HAP-1 (cell line): ENCODE measurements around the gene ASPSCR1.

Experiments
- DNase-seq, 2 experiments: peaks; one replicate each; pipeline ENCODE4 v3.0.0-alpha.2; 2016 to 2020; ENCODE audit warnings: low spot score in 2 of 2
- H3K27me3 ChIP-seq: fragments of 250-450 bp; sonication (Bioruptor Pico); 2 replicates; pipeline ENCODE4 v1.5.1; 2020; ENCODE audit warnings: low read depth, mild to moderate bottlenecking, moderate library complexity
- H3K36me3 ChIP-seq: fragments of 250-450 bp; sonication (Bioruptor Pico); replicated peaks from 2 replicates; pipeline ENCODE4 v1.5.1; 2020; ENCODE audit warnings: mild to moderate bottlenecking
- H3K4me1 ChIP-seq: fragments of 250-450 bp; sonication (Bioruptor Pico); 2 replicates; pipeline ENCODE4 v1.5.1; 2020; ENCODE audit warnings: mild to moderate bottlenecking
- H3K4me3 ChIP-seq: fragments of 250-450 bp; sonication (Bioruptor Pico); 2 replicates; pipeline ENCODE4 v1.5.1; 2020; ENCODE audit warnings: mild to moderate bottlenecking, moderate library complexity
- H3K9me3 ChIP-seq: fragments of 250-450 bp; sonication (Bioruptor Pico); 2 replicates; pipeline ENCODE4 v1.5.1; 2020; ENCODE audit warnings: mild to moderate bottlenecking, moderate library complexity
- in situ Hi-C: fragments of 300-500 bp; cut with MboI; formaldehyde crosslinking; loops from 3 replicates; pipeline ENCODE4 v1.14.3; 2020; ENCODE audit warnings: low sequenced_read_pairs, inconsistent platforms, mixed read lengths

Gene ASPSCR1

DNA sequence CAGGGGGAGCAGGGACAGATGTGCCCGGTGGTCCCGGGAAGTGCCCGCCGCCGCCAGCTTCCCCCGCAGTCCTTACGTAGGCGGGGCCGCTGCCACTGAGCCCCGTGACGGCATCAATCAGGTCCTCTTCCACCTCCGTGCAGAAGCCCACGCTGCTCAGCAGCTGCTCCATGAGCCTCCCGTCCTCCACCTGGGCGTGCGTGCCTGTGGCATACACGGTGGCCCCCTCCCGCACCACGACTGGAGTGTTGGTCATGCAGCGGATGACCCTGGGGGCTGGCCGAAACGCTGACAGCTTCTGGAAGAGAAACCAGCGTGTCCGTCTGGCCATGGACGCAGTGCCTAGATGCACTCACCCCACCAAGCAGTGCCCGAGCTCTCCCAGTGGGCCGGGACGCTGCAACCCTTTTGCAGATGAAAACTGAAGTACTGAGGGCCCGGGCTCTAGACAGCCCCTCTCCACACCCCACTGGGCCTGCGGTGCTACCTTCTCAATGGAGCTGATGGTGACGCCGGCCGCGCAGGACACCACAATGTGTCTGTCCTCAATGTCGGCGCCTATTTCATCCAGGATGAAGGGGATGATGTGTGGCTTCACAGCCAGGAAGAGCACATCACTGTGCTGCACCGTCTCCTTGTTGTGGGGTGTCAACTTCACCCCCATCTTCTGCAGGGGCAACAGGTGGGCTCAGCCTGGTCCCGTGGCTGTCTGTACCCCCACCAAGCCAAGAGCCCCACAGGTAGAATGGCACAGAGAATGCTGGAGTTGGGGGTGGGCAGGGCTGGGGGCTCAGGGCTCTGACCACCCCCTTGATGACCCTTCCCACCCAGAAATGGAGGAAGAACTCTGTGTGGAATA is 42.4 kb upstream of the ASPSCR1 start:
- Histone ChIP-seq H3K4me3 (no peak overlapping the region), H3K36me3 (peaks cover 36% of the 10 kb centered on the region), H3K9me3 (no peaks in the 10 kb centered on the region), H3K27me3 (no peaks in the 10 kb centered on the region), H3K4me1 (peaks cover 9% of the 10 kb centered on the region)
- in situ Hi-C loops = no loop called here
- DNase-seq = no peak

DNA sequence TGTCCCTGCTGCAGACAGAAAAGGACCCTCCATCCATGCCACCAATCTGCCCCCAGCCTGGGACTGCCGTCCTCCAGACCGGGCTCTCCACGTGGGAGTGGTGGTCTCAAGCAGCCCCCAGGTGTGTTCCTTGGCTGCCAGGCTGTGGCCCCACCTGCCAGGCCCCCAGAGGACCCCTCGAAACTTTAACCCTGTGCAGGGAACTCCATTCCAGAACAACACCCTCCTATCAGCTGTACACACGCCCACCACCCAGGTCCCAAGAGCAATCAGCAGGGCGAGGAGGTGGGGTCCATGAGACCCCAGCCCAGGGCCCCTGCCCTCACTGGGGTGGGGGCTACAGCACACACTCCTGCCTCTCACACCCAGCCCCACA is 41.7 kb upstream of the ASPSCR1 start:
- peak overlapping the region; percentile 70 for H3K4me3 ChIP-seq
- H3K36me3 ChIP-seq = peaks cover 36% of the 10 kb centered on the region
- no peak for DNase-seq
- peaks cover 9% of the 10 kb centered on the region for H3K4me1 ChIP-seq
- in situ Hi-C loops = no loop called here
- no peaks in the 10 kb centered on the region for H3K9me3 ChIP-seq
- no peaks in the 10 kb centered on the region for H3K27me3 ChIP-seq

- peaks cover 18% of the 10 kb centered on the region for H3K36me3 ChIP-seq
These were observed 38.2 kb upstream of the ASPSCR1 start for GRCh38 chr17:81939218-81939617.

GRCh38 chr17:81939881-81940385 is 37.5 kb upstream of the ASPSCR1 start:
- DNase-seq = no peak
- Histone ChIP-seq H3K9me3 (no peaks in the 10 kb centered on the region), H3K36me3 (peaks cover 11% of the 10 kb centered on the region), H3K27me3 (no peaks in the 10 kb centered on the region), H3K4me1 (peaks cover 9% of the 10 kb centered on the region), H3K4me3 (no peak overlapping the region)
- in situ Hi-C loops = no loop called here

More at GRCh38 chr17:81939218-81939617, 38.2 kb upstream of the ASPSCR1 start:
- DNase-seq = no peak
- Histone ChIP-seq H3K4me3 (no peak overlapping the region), H3K27me3 (no peaks in the 10 kb centered on the region), H3K4me1 (peaks cover 9% of the 10 kb centered on the region), H3K9me3 (no peaks in the 10 kb centered on the region)
- in situ Hi-C loops = no loop called here

GRCh38 chr17:81940538-81941483 is 36.6 kb upstream of the ASPSCR1 start:
- Histone ChIP-seq H3K4me3 (no peak overlapping the region), H3K9me3 (no peaks in the 10 kb centered on the region), H3K27me3 (no peaks in the 10 kb centered on the region), H3K36me3 (peaks cover 2% of the 10 kb centered on the region), H3K4me1 (peaks cover 6% of the 10 kb centered on the region)
- DNase-seq = no peak
- in situ Hi-C loops = no loop called here

GRCh38 chr17:81941484-81942166 is 35.8 kb upstream of the ASPSCR1 start:
- in situ Hi-C loops = no loop called here
- Histone ChIP-seq H3K4me1 (peaks cover 5% of the 10 kb centered on the region; the same call in 1 of the 2 replicates), H3K4me3 (no peak overlapping the region), H3K9me3 (no peaks in the 10 kb centered on the region), H3K36me3 (no peaks in the 10 kb centered on the region), H3K27me3 (no peaks in the 10 kb centered on the region)
- no peak for DNase-seq

DNA sequence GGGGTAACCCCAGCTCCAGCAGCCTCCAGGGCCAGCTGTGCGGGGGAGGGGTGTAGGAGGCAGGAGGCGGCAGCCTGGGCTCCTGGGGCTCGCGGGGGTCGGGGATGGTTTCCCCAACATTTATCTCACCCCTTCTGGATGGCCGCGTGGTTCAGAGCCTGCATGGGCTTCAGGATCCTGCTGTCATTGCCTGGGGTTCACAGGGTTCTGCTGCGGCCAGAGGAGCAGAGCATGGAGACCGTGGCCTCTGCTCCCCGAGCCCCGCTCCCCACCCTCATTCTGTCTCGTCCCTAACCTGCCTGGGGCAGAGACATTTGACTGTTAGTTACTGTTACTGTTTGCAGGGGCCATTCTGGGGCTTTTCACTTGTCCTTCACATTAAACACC is 35.3 kb upstream of the ASPSCR1 start:
- H3K36me3 ChIP-seq = no peaks in the 10 kb centered on the region
- H3K9me3 ChIP-seq = no peaks in the 10 kb centered on the region
- in situ Hi-C loops = no loop called here
- DNase-seq = no peak
- H3K27me3 ChIP-seq = no peaks in the 10 kb centered on the region
- no peak overlapping the region for H3K4me3 ChIP-seq
- peaks cover 5% of the 10 kb centered on the region; the same call in 1 of the 2 replicates for H3K4me1 ChIP-seq

DNA sequence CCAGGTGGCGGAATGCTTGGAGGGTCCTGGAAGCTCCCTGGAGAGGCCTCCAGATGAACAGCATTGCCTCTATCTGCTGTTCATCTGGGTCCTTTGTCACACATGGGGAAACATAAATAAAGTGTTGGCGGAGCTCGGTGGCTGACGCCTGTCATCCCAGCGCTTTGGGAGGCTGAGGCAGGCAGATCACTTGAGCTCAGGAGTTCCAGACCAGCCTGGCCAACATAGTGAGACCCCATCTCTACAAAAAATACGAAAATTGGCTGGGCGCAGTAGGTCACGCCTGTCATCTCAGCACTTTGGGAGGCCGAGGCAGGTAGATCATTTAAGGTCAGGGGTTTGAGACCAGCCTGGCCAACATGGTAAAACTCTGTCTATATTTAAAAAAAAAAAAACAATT is 32.6 kb upstream of the ASPSCR1 start:
- DNase-seq = no peak
- Histone ChIP-seq H3K4me1 (no peaks in the 10 kb centered on the region), H3K36me3 (no peaks in the 10 kb centered on the region), H3K9me3 (no peaks in the 10 kb centered on the region), H3K4me3 (no peak overlapping the region), H3K27me3 (no peaks in the 10 kb centered on the region)
- in situ Hi-C loops = no loop called here

- Histone ChIP-seq H3K27me3 (no peaks in the 10 kb centered on the region), H3K9me3 (no peaks in the 10 kb centered on the region), H3K4me3 (no peak within 1 kb of the TSS), H3K36me3 (no peaks in the 10 kb centered on the region), H3K4me1 (no peaks in the 10 kb centered on the region)
- DNase-seq = no peak
- in situ Hi-C loops = no loop called here
These were observed 30.2 kb upstream of the ASPSCR1 start, which contains the start of gene MYADML2 for GRCh38 chr17:81947189-81947588. Gene MYADML2, minus strand, starts transcription at chr17:81947233. Its CDS starts 5,492 bp downstream, at chr17:81941741.

DNA sequence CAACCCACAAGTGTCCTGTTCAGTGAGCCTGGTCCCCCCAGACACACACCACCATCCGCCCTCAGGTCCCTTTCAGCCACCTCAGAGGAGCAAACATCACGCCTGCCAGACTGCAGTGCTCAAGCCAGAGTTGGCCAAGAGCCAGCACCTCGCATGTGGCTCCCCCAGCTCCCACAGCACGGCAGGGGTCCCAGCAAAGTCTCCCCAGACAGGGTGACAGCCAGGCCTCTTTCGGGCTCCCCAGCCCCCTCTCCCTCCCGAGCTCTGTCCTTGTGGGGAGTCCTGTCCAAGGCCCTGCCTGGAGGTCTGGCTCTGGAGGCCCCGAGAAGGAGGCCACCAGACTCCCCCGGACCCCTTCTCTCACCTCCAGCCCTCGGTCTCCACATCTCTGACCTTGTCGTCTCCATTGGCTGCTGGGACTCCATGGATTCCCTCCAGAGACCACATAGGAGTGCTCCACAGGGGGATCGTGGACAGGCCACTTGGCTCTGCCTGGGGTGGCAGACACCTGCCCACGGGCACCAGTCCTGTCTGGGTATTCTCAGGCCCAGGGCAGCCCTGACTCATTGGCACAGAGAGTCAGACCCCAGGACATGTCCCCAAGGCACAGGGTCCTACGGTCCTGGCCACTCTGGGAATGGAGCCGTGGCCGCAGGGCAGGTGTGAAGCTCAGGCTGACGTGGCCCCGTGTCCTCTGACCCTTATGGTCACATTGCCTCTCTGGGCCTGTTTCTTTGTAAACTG is 28.6 kb upstream of the ASPSCR1 start:
- H3K9me3 ChIP-seq = no peaks in the 10 kb centered on the region
- H3K4me1 ChIP-seq = no peaks in the 10 kb centered on the region
- no peaks in the 10 kb centered on the region for H3K36me3 ChIP-seq
- in situ Hi-C loops = no loop called here
- no peak overlapping the region for H3K4me3 ChIP-seq
- H3K27me3 ChIP-seq = no peaks in the 10 kb centered on the region
- no peak for DNase-seq

- H3K36me3 ChIP-seq = no peaks in the 10 kb centered on the region
- no peak for DNase-seq
- H3K4me3 ChIP-seq = no peak overlapping the region
- H3K27me3 ChIP-seq = no peaks in the 10 kb centered on the region
- in situ Hi-C loops = no loop called here
- no peaks in the 10 kb centered on the region for H3K4me1 ChIP-seq
- no peaks in the 10 kb centered on the region for H3K9me3 ChIP-seq
These were observed 26.9 kb upstream of the ASPSCR1 start for GRCh38 chr17:81950501-81950900.

DNA sequence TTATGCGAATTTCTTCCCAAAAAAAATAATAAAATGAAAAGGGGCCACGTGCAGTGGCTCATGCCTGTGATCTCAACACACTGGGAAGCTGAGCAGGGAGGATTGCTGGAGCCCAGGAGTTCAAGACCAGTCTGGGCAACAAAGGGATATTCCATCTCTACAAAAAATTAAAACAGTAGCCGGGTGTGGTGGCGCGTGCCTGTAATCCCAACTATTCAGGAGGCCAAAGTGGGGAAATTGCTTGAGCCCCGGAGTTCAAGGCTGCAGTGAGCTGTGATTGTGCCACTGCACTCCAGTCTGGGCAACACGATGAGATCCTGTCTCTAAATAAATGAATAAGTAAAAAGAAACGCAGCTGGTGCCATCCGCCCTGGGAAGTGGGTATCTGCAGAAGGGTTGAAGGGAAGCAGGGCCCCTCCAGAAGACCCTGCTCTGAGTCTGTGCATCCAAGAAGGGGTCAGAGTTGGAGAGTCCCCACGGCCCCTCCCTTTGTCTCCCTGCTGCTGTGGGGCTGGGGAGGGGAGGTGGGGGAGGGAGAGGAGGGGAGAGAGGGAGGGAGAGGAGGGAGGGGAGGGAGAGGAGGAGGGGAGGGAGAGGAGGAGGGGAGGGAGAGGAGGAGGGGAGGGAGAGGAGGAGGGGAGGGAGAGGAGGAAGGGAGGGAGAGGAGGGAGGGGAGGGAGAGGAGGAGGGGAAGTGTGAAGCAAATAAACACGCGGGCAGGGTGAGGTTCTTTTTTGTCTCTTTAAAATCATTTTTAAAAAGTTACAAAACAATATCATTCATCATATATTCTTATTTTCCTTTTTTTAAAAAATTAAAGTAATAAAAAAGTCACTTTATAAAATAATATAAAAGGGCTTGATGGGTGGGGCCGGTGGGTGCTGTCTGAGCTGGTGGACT is 25.4 kb upstream of the ASPSCR1 start:
- no peaks in the 10 kb centered on the region for H3K27me3 ChIP-seq
- in situ Hi-C loops = no loop called here
- no peak overlapping the region for H3K4me3 ChIP-seq
- H3K36me3 ChIP-seq = no peaks in the 10 kb centered on the region
- no peaks in the 10 kb centered on the region for H3K4me1 ChIP-seq
- DNase-seq = no peak
- H3K9me3 ChIP-seq = no peaks in the 10 kb centered on the region
